HG03565 (cell line): ENCODE measurements around the gene KCTD2.

Source experiments
- ATAC-seq: cut with Tn5 transposase; IDR thresholded peaks from one replicate; pipeline ENCODE4 v1.9.1; 2021; ENCODE audit warnings: mild to moderate bottlenecking, moderate library complexity; ENCODE audit not compliant: unreplicated experiment

KCTD2 gene

GRCh38 chr17:75075597-75076336 lies 28.7 kb downstream of the KCTD2 start:
- no peak for ATAC-seq

- no peak for ATAC-seq
Observed at GRCh38 chr17:75077072-75077495, 30.1 kb downstream of the KCTD2 start.

GRCh38 chr17:75077496-75078283 lies 30.7 kb downstream of the KCTD2 start:
- no peak for ATAC-seq

- ATAC-seq, result no peak
Observed at GRCh38 chr17:75078284-75079022, 31.4 kb downstream of the KCTD2 start.

GRCh38 chr17:75079023-75079373 lies 32.0 kb downstream of the KCTD2 start:
- no peak for ATAC-seq

GRCh38 chr17:75081611-75082540 lies 34.9 kb downstream of the KCTD2 start:
- no peak for ATAC-seq

- ATAC-seq, result no peak
Observed at GRCh38 chr17:75082683-75083082, 35.7 kb downstream of the KCTD2 start.

- no peak for ATAC-seq
Observed at GRCh38 chr17:75084039-75084660, 37.1 kb downstream of the KCTD2 start.

- ATAC-seq, result no peak
Observed at GRCh38 chr17:75086496-75087181, 39.6 kb downstream of the KCTD2 start.

GRCh38 chr17:75087182-75087557 lies 40.1 kb downstream of the KCTD2 start:
- no peak for ATAC-seq

GRCh38 chr17:75087558-75088453 lies 40.8 kb downstream of the KCTD2 start, which contains the start of gene SLC16A5:
SLC16A5 (plus strand) TSS chr17:75087954; CDS start chr17:75093637, 5,683 bp downstream.
- no peak for ATAC-seq

- ATAC-seq, result no peak
Observed at GRCh38 chr17:75088465-75089417, 41.7 kb downstream of the KCTD2 start.

- ATAC-seq, result no peak
Observed at GRCh38 chr17:75090871-75091854, 44.1 kb downstream of the KCTD2 start.

- ATAC-seq, result no peak
Observed at GRCh38 chr17:75091855-75092327, 44.9 kb downstream of the KCTD2 start.

- no peak for ATAC-seq
Observed at GRCh38 chr17:75093548-75094158, 46.6 kb downstream of the KCTD2 start.
